ENCODE measurements around the gene RUFY3.

RUFY3 gene

DNA sequence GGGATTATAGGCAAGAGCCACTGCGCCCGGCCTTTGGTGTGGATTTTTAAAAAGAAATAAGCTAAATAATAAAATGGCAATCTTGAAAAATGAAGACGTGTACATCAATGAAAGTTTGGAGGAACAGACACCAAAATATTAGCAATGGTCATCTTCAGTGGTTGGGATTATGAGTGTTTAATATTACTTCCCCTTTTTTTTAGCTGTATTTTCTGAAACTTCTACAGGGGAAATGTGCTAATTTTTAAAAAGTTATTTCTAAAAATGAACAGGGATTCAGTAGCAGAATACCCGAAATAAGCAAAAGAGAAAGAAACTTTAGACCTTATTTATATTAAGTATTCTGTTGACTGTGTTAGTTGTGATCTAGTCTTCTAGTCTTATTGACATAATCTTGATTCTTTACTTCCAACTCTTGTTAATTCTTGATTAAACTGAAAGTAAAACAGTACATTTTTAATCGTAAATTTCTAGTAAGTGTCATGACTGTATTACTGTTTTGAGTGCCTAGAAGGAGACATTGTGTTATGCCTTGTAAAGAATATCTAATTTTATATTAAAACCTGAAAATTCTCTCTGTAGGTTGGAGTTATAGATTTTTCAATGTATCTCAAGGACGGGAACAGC is 51.3 kb downstream of the RUFY3 start:
- Histone ChIP-seq H3K4me3 (ENCODE audit: low read length) (no peak overlapping the region), H2BK120ac (ENCODE audit: low read depth, low read length) (no peak overlapping the region), H3K79me2 (ENCODE audit: control insufficient read depth, insufficient read depth, low read length) (no peaks in the 10 kb centered on the region), H3K9ac (ENCODE audit: low read length) (no peak overlapping the region), H4K8ac (ENCODE audit: low read depth, low read length) (no peak overlapping the region), H3K27me3 (ENCODE audit: insufficient read depth, low read length, poor library complexity) (no peaks in the 10 kb centered on the region), H3K4ac (ENCODE audit: low read depth, low read length) (no peak overlapping the region), H3K18ac (ENCODE audit: low read length) (no peak overlapping the region), H2AK5ac (ENCODE audit: low read length) (no peak overlapping the region), H2BK15ac (replicated peaks; ENCODE audit: low read depth) (no peak overlapping the region), H3K27ac (ENCODE audit: low read depth, low read length) (no peak overlapping the region), H3K4me2 (ENCODE audit: low read length) (no peak overlapping the region), H3K79me1 (ENCODE audit: low read length) (no peaks in the 10 kb centered on the region), H3K56ac (ENCODE audit: low read length) (no peak overlapping the region), H3K23ac (ENCODE audit: low read length) (no peak overlapping the region), H2BK5ac (ENCODE audit: low read length) (no peak overlapping the region), H3K36me3 (ENCODE audit: control insufficient read depth, insufficient read depth, low read length) (no peaks in the 10 kb centered on the region), H3K4me1 (ENCODE audit: control insufficient read depth, low read depth, low read length) (no peaks in the 10 kb centered on the region), H4K5ac (ENCODE audit: low read length) (no peak overlapping the region)
- WGBS (ENCODE audit: extremely low coverage, insufficient coverage, low lambda C conversion rate), result no CpG with 5 or more reads among the region's 6 CpGs
- DNase-seq, result no peak

DNA sequence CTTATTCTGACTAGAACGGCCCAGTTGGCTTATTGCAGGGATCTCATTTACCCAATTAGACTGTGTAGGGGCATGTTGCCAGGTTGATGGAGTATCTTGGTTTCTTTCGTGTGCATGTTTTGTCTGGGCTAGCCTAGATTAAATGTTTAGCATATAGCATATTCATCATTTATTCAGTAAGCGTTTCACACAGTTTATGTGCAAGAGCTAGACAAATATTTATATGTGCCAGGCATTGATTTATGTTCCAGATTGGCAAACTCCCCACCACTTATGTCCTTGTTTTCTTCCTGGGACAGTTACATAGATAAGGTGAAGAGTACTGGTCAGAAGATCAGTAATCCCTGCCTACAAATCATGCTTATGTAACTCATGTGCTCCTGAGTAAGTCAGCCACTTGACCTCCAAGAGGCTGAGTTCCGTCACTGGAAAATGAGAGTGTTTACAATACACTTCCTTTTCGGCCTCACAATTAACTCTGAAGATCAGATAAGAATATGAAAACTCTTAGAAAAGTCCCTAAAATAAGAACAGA is 57.2 kb downstream of the RUFY3 start:
- Histone ChIP-seq H3K4ac (ENCODE audit: low read depth, low read length) (no peak overlapping the region), H2AK5ac (ENCODE audit: low read length) (no peak overlapping the region), H3K9ac (ENCODE audit: low read length) (no peak overlapping the region), H4K5ac (ENCODE audit: low read length) (no peak overlapping the region), H2BK15ac (replicated peaks; ENCODE audit: low read depth) (no peak overlapping the region), H3K56ac (ENCODE audit: low read length) (no peak overlapping the region), H2BK5ac (ENCODE audit: low read length) (no peak overlapping the region), H3K4me3 (ENCODE audit: low read length) (no peak overlapping the region), H3K79me2 (ENCODE audit: control insufficient read depth, insufficient read depth, low read length) (no peaks in the 10 kb centered on the region), H3K4me1 (ENCODE audit: control insufficient read depth, low read depth, low read length) (no peaks in the 10 kb centered on the region), H4K8ac (ENCODE audit: low read depth, low read length) (no peak overlapping the region), H3K18ac (ENCODE audit: low read length) (no peak overlapping the region), H2BK120ac (ENCODE audit: low read depth, low read length) (no peak overlapping the region), H3K4me2 (ENCODE audit: low read length) (no peak overlapping the region), H3K27me3 (ENCODE audit: insufficient read depth, low read length, poor library complexity) (no peaks in the 10 kb centered on the region), H3K36me3 (ENCODE audit: control insufficient read depth, insufficient read depth, low read length) (no peaks in the 10 kb centered on the region), H3K23ac (ENCODE audit: low read length) (no peak overlapping the region), H3K27ac (ENCODE audit: low read depth, low read length) (no peak overlapping the region), H3K79me1 (ENCODE audit: low read length) (no peaks in the 10 kb centered on the region)
- no CpG with 5 or more reads among the region's 5 CpGs for WGBS (ENCODE audit: extremely low coverage, insufficient coverage, low lambda C conversion rate)
- DNase-seq, result no peak

DNA sequence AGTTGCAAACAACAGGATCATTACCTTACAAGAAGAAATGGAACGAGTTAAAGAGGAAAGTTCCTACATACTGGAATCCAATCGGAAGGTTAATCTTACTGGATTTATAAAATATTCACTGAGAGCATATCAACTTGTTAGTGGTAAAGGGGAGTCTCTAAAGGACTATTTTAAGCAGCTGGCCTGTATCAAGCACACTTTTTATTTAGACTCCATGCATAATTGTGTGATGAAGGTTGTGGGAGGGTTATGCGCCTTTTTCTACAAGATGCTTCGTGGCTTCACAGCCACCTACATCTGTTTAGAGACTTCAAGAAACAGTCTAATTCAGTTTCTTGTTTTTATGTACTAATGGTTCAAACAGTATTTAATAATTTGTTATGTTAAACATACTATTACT is 61.3 kb downstream of the RUFY3 start:
- no peak overlapping the region for H3K56ac ChIP-seq (ENCODE audit: low read length)
- no CpG with 5 or more reads among the region's 4 CpGs for WGBS (ENCODE audit: extremely low coverage, insufficient coverage, low lambda C conversion rate)
- H3K36me3 ChIP-seq (ENCODE audit: control insufficient read depth, insufficient read depth, low read length), result no peaks in the 10 kb centered on the region
- H3K4me1 ChIP-seq (ENCODE audit: control insufficient read depth, low read depth, low read length), result no peaks in the 10 kb centered on the region
- H3K9ac ChIP-seq (ENCODE audit: low read length), result no peak overlapping the region
- no peak overlapping the region for H3K4me3 ChIP-seq (ENCODE audit: low read length)
- no peak overlapping the region for H2BK15ac ChIP-seq (replicated peaks; ENCODE audit: low read depth)
- no peak for DNase-seq
- no peak overlapping the region for H2BK5ac ChIP-seq (ENCODE audit: low read length)
- H2BK120ac ChIP-seq (ENCODE audit: low read depth, low read length), result no peak overlapping the region
- H3K18ac ChIP-seq (ENCODE audit: low read length), result no peak overlapping the region
- H4K5ac ChIP-seq (ENCODE audit: low read length), result no peak overlapping the region
- no peaks in the 10 kb centered on the region for H3K27me3 ChIP-seq (ENCODE audit: insufficient read depth, low read length, poor library complexity)
- no peak overlapping the region for H3K27ac ChIP-seq (ENCODE audit: low read depth, low read length)
- H3K23ac ChIP-seq (ENCODE audit: low read length), result no peak overlapping the region
- no peak overlapping the region for H4K8ac ChIP-seq (ENCODE audit: low read depth, low read length)
- no peaks in the 10 kb centered on the region for H3K79me1 ChIP-seq (ENCODE audit: low read length)
- H3K4me2 ChIP-seq (ENCODE audit: low read length), result no peak overlapping the region
- no peak overlapping the region for H3K4ac ChIP-seq (ENCODE audit: low read depth, low read length)
- H3K79me2 ChIP-seq (ENCODE audit: control insufficient read depth, insufficient read depth, low read length), result no peaks in the 10 kb centered on the region
- H2AK5ac ChIP-seq (ENCODE audit: low read length), result no peak overlapping the region

DNA sequence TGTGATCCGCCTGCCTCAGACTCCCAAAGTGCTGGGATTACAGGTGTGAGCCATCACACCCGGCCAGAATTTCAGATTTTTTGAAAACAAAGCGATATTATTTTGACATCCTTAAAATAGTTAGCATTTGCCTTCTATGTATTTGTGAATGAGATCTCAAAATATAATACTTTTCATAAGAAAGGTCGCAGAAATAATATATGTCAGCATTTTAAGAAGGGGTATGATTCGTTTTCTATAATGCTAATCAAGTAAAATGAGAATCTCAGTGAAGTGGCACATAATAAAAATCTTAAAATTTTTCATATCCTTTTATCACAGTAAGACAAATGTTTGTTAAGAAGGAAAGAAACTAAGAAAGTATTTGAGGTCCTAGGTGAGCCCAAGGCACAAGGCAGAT is 65.7 kb downstream of the RUFY3 start:
- H2BK120ac ChIP-seq (ENCODE audit: low read depth, low read length), result no peak overlapping the region
- no peak overlapping the region for H3K9ac ChIP-seq (ENCODE audit: low read length)
- no peak overlapping the region for H3K4me2 ChIP-seq (ENCODE audit: low read length)
- no peak overlapping the region for H2BK15ac ChIP-seq (replicated peaks; ENCODE audit: low read depth)
- H3K36me3 ChIP-seq (ENCODE audit: control insufficient read depth, insufficient read depth, low read length), result peaks cover 2% of the 10 kb centered on the region
- H4K5ac ChIP-seq (ENCODE audit: low read length), result no peak overlapping the region
- no peaks in the 10 kb centered on the region for H3K79me2 ChIP-seq (ENCODE audit: control insufficient read depth, insufficient read depth, low read length)
- no peaks in the 10 kb centered on the region for H3K4me1 ChIP-seq (ENCODE audit: control insufficient read depth, low read depth, low read length)
- H3K4me3 ChIP-seq (ENCODE audit: low read length), result no peak overlapping the region
- no peak overlapping the region for H3K4ac ChIP-seq (ENCODE audit: low read depth, low read length)
- WGBS (ENCODE audit: extremely low coverage, insufficient coverage, low lambda C conversion rate), result no CpG with 5 or more reads among the region's 5 CpGs
- no peak overlapping the region for H3K23ac ChIP-seq (ENCODE audit: low read length)
- H3K79me1 ChIP-seq (ENCODE audit: low read length), result no peaks in the 10 kb centered on the region
- H3K27me3 ChIP-seq (ENCODE audit: insufficient read depth, low read length, poor library complexity), result no peaks in the 10 kb centered on the region
- no peak overlapping the region for H4K8ac ChIP-seq (ENCODE audit: low read depth, low read length)
- H2BK5ac ChIP-seq (ENCODE audit: low read length), result no peak overlapping the region
- no peak for DNase-seq
- H2AK5ac ChIP-seq (ENCODE audit: low read length), result no peak overlapping the region
- H3K18ac ChIP-seq (ENCODE audit: low read length), result no peak overlapping the region
- H3K27ac ChIP-seq (ENCODE audit: low read depth, low read length), result no peak overlapping the region
- no peak overlapping the region for H3K56ac ChIP-seq (ENCODE audit: low read length)

DNA sequence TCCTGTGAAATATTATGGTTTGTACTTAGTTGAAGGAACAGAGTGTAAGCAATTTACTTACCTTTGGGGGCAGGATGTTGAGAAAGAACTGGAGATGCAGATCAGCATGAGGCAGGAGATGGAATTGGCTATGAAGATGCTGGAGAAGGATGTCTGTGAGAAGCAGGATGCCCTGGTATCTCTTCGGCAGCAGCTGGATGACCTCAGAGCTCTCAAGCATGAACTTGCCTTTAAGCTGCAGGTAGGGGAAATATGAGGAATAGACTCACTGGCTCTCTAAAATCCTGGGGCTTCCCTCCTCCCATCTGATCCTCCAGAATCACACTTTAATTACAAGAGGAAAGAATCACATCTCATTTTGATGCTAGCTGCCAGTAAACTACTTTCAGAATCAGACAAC is 67.0 kb downstream of the RUFY3 start:
- no peak for DNase-seq
- H2AK5ac ChIP-seq (ENCODE audit: low read length), result no peak overlapping the region
- no peaks in the 10 kb centered on the region for H3K79me2 ChIP-seq (ENCODE audit: control insufficient read depth, insufficient read depth, low read length)
- no peaks in the 10 kb centered on the region for H3K79me1 ChIP-seq (ENCODE audit: low read length)
- H3K27ac ChIP-seq (ENCODE audit: low read depth, low read length), result no peak overlapping the region
- H3K36me3 ChIP-seq (ENCODE audit: control insufficient read depth, insufficient read depth, low read length), result peaks cover 2% of the 10 kb centered on the region
- WGBS (ENCODE audit: extremely low coverage, insufficient coverage, low lambda C conversion rate), result no CpG with 5 or more reads among the region's 1 CpG
- H3K4me2 ChIP-seq (ENCODE audit: low read length), result no peak overlapping the region
- H3K27me3 ChIP-seq (ENCODE audit: insufficient read depth, low read length, poor library complexity), result no peaks in the 10 kb centered on the region
- no peak overlapping the region for H4K5ac ChIP-seq (ENCODE audit: low read length)
- no peak overlapping the region for H3K9ac ChIP-seq (ENCODE audit: low read length)
- no peak overlapping the region for H2BK120ac ChIP-seq (ENCODE audit: low read depth, low read length)
- no peak overlapping the region for H3K4ac ChIP-seq (ENCODE audit: low read depth, low read length)
- no peak overlapping the region for H3K4me3 ChIP-seq (ENCODE audit: low read length)
- no peak overlapping the region for H3K18ac ChIP-seq (ENCODE audit: low read length)
- H3K4me1 ChIP-seq (ENCODE audit: control insufficient read depth, low read depth, low read length), result no peaks in the 10 kb centered on the region
- H3K56ac ChIP-seq (ENCODE audit: low read length), result no peak overlapping the region
- no peak overlapping the region for H3K23ac ChIP-seq (ENCODE audit: low read length)
- H2BK5ac ChIP-seq (ENCODE audit: low read length), result no peak overlapping the region
- no peak overlapping the region for H4K8ac ChIP-seq (ENCODE audit: low read depth, low read length)
- H2BK15ac ChIP-seq (replicated peaks; ENCODE audit: low read depth), result no peak overlapping the region

DNA sequence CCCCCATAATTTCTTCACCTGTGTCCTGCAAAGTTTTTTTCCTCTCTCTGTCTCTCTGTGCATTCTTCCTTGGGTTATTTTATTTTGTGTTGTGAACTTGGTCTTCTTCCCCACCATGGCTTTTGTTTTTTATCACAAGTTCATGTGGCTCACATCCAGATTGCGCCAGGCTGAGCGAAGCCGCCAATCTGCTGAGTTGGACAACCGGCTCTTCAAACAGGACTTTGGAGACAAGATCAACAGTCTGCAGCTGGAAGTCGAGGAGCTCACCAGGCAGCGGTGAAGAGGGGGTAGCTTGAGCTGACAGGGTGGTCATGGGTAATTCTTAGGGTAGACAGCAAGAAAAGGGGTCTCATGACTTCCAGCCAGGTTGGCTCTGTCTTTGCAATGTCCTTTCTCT is 71.9 kb downstream of the RUFY3 start:
- Histone ChIP-seq H2BK5ac (ENCODE audit: low read length) (no peak overlapping the region), H3K79me1 (ENCODE audit: low read length) (no peaks in the 10 kb centered on the region), H4K5ac (ENCODE audit: low read length) (no peak overlapping the region), H3K9ac (ENCODE audit: low read length) (no peak overlapping the region), H3K27me3 (ENCODE audit: insufficient read depth, low read length, poor library complexity) (no peaks in the 10 kb centered on the region), H3K4me1 (ENCODE audit: control insufficient read depth, low read depth, low read length) (no peaks in the 10 kb centered on the region), H4K8ac (ENCODE audit: low read depth, low read length) (no peak overlapping the region), H3K4me2 (ENCODE audit: low read length) (no peak overlapping the region), H2BK15ac (replicated peaks; ENCODE audit: low read depth) (no peak overlapping the region), H3K18ac (ENCODE audit: low read length) (no peak overlapping the region), H3K36me3 (ENCODE audit: control insufficient read depth, insufficient read depth, low read length) (peaks cover 2% of the 10 kb centered on the region), H3K4ac (ENCODE audit: low read depth, low read length) (no peak overlapping the region), H3K56ac (ENCODE audit: low read length) (no peak overlapping the region), H2AK5ac (ENCODE audit: low read length) (no peak overlapping the region), H3K27ac (ENCODE audit: low read depth, low read length) (no peak overlapping the region), H3K4me3 (ENCODE audit: low read length) (no peak overlapping the region), H3K23ac (ENCODE audit: low read length) (no peak overlapping the region), H2BK120ac (ENCODE audit: low read depth, low read length) (no peak overlapping the region), H3K79me2 (ENCODE audit: control insufficient read depth, insufficient read depth, low read length) (no peaks in the 10 kb centered on the region)
- WGBS (ENCODE audit: extremely low coverage, insufficient coverage, low lambda C conversion rate), result no CpG with 5 or more reads among the region's 6 CpGs
- no peak for DNase-seq
